HL-60 (cell line): ENCODE data around the gene SLC34A1.

Experiments
- DNase-seq, 2 experiments: peaks; one replicate each; pipeline ENCODE4 v3.0.0-alpha.2; 2010 to 2020; ENCODE audit warnings: low read depth in 1 of 2, low spot score in 1 of 2
- H3K27ac ChIP-seq: fragments of 250-450 bp; sonication (Bioruptor Pico); replicated peaks from 2 replicates; pipeline ENCODE4 v1.5.1; 2020; ENCODE audit warnings: mild to moderate bottlenecking, moderate library complexity
- H3K27me3 ChIP-seq: fragments of 250-450 bp; sonication (Bioruptor Pico); 2 replicates; pipeline ENCODE4 v1.5.1; 2021; ENCODE audit warnings: mild to moderate bottlenecking, moderate library complexity; ENCODE audit not compliant: insufficient read depth, poor library complexity, severe bottlenecking
- H3K4me3 ChIP-seq: replicated peaks from 2 replicates; pipeline ENCODE4 v1.5.1; 2011; ENCODE audit warnings: mild to moderate bottlenecking, control low read depth, low read length; ENCODE audit not compliant: insufficient read depth
- GABPA ChIP-seq: IDR thresholded peaks from 2 replicates; pipeline ENCODE4 v1.6.1; 2012; ENCODE audit warnings: low read depth
- POLR2AphosphoS5 ChIP-seq: IDR thresholded peaks from 2 replicates; pipeline ENCODE4 v1.6.1; 2012; ENCODE audit warnings: low read depth
- SPI1 ChIP-seq: IDR thresholded peaks from 2 replicates; pipeline ENCODE4 v1.6.1; 2012; ENCODE audit warnings: low read depth, mild to moderate bottlenecking, borderline replicate concordance
- TF ChIP-seq, protein P1 (sequence below): IDR thresholded peaks from 2 replicates; pipeline ENCODE4 v1.6.1; 2012; ENCODE audit warnings: low read depth; ENCODE audit not compliant: insufficient replicate concordance
- TF ChIP-seq, protein P2 (sequence below): IDR thresholded peaks from one replicate; pipeline ENCODE4 v1.5.1; 2011; ENCODE audit warnings: low read length, control low read depth, inconsistent platforms; ENCODE audit not compliant: insufficient read depth

SLC34A1 gene

DNA sequence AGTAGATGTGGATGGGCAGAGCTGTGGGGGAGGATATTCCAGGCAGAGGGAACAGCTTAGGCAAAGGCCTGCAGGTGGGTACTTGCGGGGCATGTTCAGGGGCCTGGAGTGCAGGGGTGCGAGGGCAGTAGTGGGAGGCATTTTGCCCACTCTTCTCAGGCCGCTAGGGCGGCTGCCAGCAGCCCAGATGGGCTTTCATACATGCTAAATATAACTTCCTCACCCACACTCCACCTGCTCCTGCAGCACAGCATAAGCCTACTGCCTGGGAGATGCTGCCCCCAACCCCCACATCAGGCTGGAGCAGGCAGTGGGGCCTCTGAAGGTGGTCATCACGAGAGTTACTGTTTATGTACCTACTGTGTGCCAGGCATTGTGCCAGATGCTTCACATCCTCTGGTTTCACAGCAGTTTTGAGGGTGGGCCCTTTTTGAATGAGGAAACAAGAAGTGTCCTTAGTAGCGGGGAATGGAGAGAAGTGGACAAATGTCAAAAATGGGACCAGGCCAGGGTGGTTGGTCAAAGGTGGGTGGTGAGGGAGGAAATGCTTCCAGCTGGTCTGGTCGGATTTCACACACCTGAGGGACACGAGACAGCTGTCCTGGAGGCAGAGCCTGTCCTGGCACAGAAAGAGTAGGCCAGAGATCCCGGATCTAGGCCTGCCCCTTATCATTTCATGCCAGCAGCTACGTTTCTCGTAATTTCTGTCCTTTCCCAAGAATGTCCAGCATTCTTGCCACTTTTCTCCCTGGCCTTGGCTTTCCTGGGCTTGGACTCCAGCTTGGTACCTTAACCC is 14.4 kb upstream of the SLC34A1 start:
- Histone ChIP-seq H3K27me3 (no peaks in the 10 kb centered on the region), H3K4me3 (no peak overlapping the region), H3K27ac (no peak overlapping the region)
- TF ChIP-seq SPI1 (no peak), GABPA (no peak), POLR2AphosphoS5 (no peak)
- TF ChIP-seq, protein P1, sequence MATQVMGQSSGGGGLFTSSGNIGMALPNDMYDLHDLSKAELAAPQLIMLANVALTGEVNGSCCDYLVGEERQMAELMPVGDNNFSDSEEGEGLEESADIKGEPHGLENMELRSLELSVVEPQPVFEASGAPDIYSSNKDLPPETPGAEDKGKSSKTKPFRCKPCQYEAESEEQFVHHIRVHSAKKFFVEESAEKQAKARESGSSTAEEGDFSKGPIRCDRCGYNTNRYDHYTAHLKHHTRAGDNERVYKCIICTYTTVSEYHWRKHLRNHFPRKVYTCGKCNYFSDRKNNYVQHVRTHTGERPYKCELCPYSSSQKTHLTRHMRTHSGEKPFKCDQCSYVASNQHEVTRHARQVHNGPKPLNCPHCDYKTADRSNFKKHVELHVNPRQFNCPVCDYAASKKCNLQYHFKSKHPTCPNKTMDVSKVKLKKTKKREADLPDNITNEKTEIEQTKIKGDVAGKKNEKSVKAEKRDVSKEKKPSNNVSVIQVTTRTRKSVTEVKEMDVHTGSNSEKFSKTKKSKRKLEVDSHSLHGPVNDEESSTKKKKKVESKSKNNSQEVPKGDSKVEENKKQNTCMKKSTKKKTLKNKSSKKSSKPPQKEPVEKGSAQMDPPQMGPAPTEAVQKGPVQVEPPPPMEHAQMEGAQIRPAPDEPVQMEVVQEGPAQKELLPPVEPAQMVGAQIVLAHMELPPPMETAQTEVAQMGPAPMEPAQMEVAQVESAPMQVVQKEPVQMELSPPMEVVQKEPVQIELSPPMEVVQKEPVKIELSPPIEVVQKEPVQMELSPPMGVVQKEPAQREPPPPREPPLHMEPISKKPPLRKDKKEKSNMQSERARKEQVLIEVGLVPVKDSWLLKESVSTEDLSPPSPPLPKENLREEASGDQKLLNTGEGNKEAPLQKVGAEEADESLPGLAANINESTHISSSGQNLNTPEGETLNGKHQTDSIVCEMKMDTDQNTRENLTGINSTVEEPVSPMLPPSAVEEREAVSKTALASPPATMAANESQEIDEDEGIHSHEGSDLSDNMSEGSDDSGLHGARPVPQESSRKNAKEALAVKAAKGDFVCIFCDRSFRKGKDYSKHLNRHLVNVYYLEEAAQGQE = no peak
- TF ChIP-seq, protein P2, sequence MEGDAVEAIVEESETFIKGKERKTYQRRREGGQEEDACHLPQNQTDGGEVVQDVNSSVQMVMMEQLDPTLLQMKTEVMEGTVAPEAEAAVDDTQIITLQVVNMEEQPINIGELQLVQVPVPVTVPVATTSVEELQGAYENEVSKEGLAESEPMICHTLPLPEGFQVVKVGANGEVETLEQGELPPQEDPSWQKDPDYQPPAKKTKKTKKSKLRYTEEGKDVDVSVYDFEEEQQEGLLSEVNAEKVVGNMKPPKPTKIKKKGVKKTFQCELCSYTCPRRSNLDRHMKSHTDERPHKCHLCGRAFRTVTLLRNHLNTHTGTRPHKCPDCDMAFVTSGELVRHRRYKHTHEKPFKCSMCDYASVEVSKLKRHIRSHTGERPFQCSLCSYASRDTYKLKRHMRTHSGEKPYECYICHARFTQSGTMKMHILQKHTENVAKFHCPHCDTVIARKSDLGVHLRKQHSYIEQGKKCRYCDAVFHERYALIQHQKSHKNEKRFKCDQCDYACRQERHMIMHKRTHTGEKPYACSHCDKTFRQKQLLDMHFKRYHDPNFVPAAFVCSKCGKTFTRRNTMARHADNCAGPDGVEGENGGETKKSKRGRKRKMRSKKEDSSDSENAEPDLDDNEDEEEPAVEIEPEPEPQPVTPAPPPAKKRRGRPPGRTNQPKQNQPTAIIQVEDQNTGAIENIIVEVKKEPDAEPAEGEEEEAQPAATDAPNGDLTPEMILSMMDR = no peak
- DNase-seq = no peak

DNA sequence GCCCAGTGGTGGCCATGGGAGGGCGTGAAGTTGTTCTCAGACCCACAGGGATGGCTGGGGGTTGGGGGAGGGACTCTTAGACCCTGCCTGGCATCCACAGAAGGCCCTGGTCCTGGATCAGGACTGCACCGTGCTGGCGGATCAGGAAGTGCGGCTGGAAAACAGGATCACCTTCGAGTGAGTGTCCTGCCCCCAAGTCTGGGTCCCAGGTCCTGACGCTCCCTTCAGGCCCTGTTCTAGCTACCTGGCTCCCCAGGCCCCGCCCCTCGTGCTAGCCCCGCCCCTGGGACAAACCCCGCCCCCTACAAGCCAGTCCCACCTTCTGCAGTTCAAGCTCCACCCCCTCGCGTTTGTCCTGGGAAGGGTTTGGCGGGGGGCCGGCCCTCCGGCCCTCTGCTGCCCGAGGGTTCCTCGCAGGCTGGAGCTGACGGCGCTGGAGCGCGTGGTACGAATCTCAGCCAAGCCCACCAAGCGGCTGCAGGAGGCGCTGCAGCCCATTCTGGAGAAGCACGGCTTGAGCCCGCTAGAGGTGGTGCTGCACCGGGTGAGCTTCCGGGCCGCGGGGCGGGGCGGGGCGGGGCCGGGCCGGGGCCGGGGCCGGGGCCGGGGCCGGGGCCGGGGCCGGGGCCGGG is 13.6 kb upstream of the SLC34A1 start:
- Histone ChIP-seq H3K27ac (no peak overlapping the region), H3K27me3 (no peaks in the 10 kb centered on the region), H3K4me3 (no peak overlapping the region)
- TF ChIP-seq POLR2AphosphoS5 (no peak), GABPA (no peak), SPI1 (no peak)
- TF ChIP-seq, protein P2 = no peak
- TF ChIP-seq, protein P1 = no peak
- DNase-seq = no peak

DNA sequence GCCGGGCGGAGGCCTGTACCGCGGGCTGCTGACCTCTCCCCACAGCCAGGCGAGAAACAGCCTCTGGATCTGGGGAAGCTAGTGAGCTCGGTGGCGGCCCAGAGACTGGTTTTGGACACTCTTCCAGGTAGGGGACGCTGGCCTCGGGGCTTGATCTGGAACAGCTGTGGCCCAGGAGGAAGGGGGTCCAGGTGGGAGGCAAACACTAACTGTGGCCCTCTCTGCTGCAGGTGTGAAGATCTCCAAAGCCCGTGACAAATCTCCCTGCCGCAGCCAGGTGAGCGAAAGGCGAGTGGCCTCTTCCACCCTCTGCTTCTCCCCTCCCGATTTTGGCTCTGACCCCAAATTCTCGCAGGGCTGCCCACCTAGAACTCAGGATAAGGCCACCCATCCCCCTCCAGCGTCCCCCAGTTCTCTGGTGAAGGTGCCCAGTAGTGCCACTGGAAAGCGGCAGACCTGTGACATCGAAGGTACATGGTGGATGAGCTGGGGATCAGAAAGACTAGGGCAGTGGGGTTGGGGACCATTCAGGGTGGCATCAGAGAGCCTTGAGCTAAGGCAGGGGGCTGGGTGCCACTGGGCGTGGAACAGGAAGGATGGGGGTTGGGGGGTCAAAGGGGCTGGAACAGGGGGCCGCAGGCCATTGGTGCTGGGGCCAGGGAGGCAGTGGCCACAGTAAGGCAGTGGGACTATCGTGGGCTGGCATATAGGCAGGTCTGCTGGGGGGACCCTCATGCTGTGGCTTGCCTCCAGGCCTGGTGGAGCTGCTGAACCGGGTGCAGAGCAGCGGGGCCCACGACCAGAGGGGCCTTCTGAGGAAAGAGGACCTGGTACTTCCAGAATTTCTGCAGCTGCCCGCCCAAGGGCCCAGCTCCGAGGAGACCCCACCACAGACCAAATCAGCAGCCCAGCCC is 12.9 kb upstream of the SLC34A1 start:
- TF ChIP-seq GABPA = no peak
- TF ChIP-seq, protein P1 = no peak
- TF ChIP-seq, protein P2 = no peak
- no peak for TF ChIP-seq POLR2AphosphoS5

More for the DNA sequence above, 12.9 kb upstream of the SLC34A1 start:
- DNase-seq = no peak
- Histone ChIP-seq H3K4me3 (no peak overlapping the region), H3K27ac (no peak overlapping the region), H3K27me3 (no peaks in the 10 kb centered on the region)
